Right cardiac atrium (tissue), 5 donors: ENCODE results near the gene BCAS3. TPM values are rescaled to one million over a fixed set of nuclear protein-coding genes. Genes with fewer than 3 reads are reported as not detected.
A peak's percentile ranks its signal among the peaks of the same experiment; 100 is the strongest.

Experiments
- ATAC-seq, 2 donors: fragments of 200-7000 bp; cut with Tn5 transposase; one replicate each; pipeline versions ENCODE4 v1.8.0 to v1.9.1; 2020; ENCODE audit warnings: moderate library complexity in 2 of 2, mild to moderate bottlenecking in 1 of 2
- DNase-seq, 3 donors: peaks; one replicate each; pipeline ENCODE4 v3.0.0-alpha.2; 2020
- H3K27ac ChIP-seq: one replicate; pipeline ENCODE4 v1.5.1; 2013; ENCODE audit warnings: mild to moderate bottlenecking, low read length, control low read depth, moderate library complexity
- H3K27me3 ChIP-seq: one replicate; pipeline ENCODE4 v1.6.1; 2013; ENCODE audit not compliant: control insufficient read depth, insufficient read depth
- H3K4me1 ChIP-seq: one replicate; pipeline ENCODE4 v1.6.1; 2013; ENCODE audit warnings: low read length; ENCODE audit not compliant: control insufficient read depth, insufficient read depth
- H3K4me3 ChIP-seq: one replicate; pipeline ENCODE4 v1.5.1; 2013; ENCODE audit warnings: low read length, control low read depth
- H3K9me3 ChIP-seq: one replicate; pipeline ENCODE4 v1.6.1; 2013; ENCODE audit warnings: low read length; ENCODE audit not compliant: control insufficient read depth
- WGBS: extraction: QIAGEN DNeasy Blood & Tissue Kit; methylation state at CpG from one replicate; pipeline ENCODE4 v1.1.7; 2013; 5-methylcytosine and 5-hydroxymethylcytosine counted together
- intact Hi-C, 4 donors: fragments of 100-400 bp; cut with DNase I; formaldehyde crosslinking; loops; one replicate each; pipeline versions ENCODE4 v1.11.0 to v1.14.0; 2022 to 2023
- polyA plus RNA-seq: library from polyadenylated mRNA; stranded (reverse); fragments of 200-250 nt; gene quantifications from one replicate; pipeline ENCODE4 v1.2.3, GENCODE V29; 2013
- total RNA-seq, 4 donors: library from RNA; stranded (reverse); fragmentation: NEBNext Ultra II Directional; extraction: Animal tissue kit (Norgen Biotek cat#: 25700); gene quantifications; one replicate each; pipeline ENCODE4 v1.2.1, GENCODE V29; 2021
- donor health status: healthy with polysubstance abuse.
- donor health status: DM: no; HTN: yes; CAD: no.
- donor health status: DM: no; HTN: no; CAD: no.
- donor health status: DM: no; HTN: yes; CAD: no; lungs with severe emphysema.
- donor health status: DM: yes; HTN: yes; CAD: no.

Gene BCAS3
- total and polyA plus RNA-seq, 5 donors = 6.6 to 19.6 (median 19.1) TPM

- WGBS = 39% methylated on average over 5 of the region's 5 CpGs
- peak overlapping the region; percentile 10 for H3K4me3 ChIP-seq
- ATAC-seq (no peak), DNase-seq (no peak)
- intact Hi-C loops = no loop called here
- no peaks in the 10 kb centered on the region for H3K4me1 ChIP-seq
- no peaks in the 10 kb centered on the region for H3K27me3 ChIP-seq
- H3K9me3 ChIP-seq = no peaks in the 10 kb centered on the region
- no peak overlapping the region for H3K27ac ChIP-seq
These were observed 66.1 kb downstream of the BCAS3 start for GRCh38 chr17:60743799-60744198.

- intact Hi-C loops = no loop called here
- Histone ChIP-seq H3K4me3 (no peak overlapping the region), H3K27me3 (no peaks in the 10 kb centered on the region), H3K27ac (no peak overlapping the region), H3K9me3 (no peaks in the 10 kb centered on the region), H3K4me1 (no peaks in the 10 kb centered on the region)
- ATAC-seq (no peak), DNase-seq (no peak)
- WGBS = 49% methylated on average over 3 of the region's 3 CpGs
These were observed 66.8 kb downstream of the BCAS3 start for GRCh38 chr17:60744355-60744966.

GRCh38 chr17:60745544-60745943, 67.9 kb downstream of the BCAS3 start:
- no peak overlapping the region for H3K4me3 ChIP-seq
- ATAC-seq = no peak
- no peaks in the 10 kb centered on the region for H3K4me1 ChIP-seq
- no peaks in the 10 kb centered on the region for H3K27me3 ChIP-seq
- no peaks in the 10 kb centered on the region for H3K9me3 ChIP-seq
- intact Hi-C loops = no loop called here
- WGBS = 75% methylated on average over 2 of the region's 2 CpGs
- H3K27ac ChIP-seq = no peak overlapping the region
- DNase-seq = no peak

- H3K4me3 ChIP-seq = peak overlapping the region; percentile 10
- DNase-seq = no peak
- H3K27me3 ChIP-seq = no peaks in the 10 kb centered on the region
- H3K27ac ChIP-seq = no peak overlapping the region
- intact Hi-C loops = no loop called here
- ATAC-seq = no peak
- 80% methylated on average over 5 of the region's 5 CpGs for WGBS
- no peaks in the 10 kb centered on the region for H3K9me3 ChIP-seq
- no peaks in the 10 kb centered on the region for H3K4me1 ChIP-seq
These were observed 69.6 kb downstream of the BCAS3 start for GRCh38 chr17:60747069-60747808.

GRCh38 chr17:60748204-60748603, 70.6 kb downstream of the BCAS3 start:
- H3K9me3 ChIP-seq = no peaks in the 10 kb centered on the region
- H3K4me1 ChIP-seq = no peaks in the 10 kb centered on the region
- H3K27ac ChIP-seq = no peak overlapping the region
- H3K27me3 ChIP-seq = no peaks in the 10 kb centered on the region
- 84% methylated on average over 2 of the region's 2 CpGs for WGBS
- ATAC-seq = no peak
- H3K4me3 ChIP-seq = no peak overlapping the region
- intact Hi-C loops = no loop called here
- no peak for DNase-seq

GRCh38 chr17:60749050-60749449, 71.4 kb downstream of the BCAS3 start:
- ATAC-seq = no peak
- Histone ChIP-seq H3K4me3 (no peak overlapping the region), H3K4me1 (no peaks in the 10 kb centered on the region), H3K27me3 (no peaks in the 10 kb centered on the region), H3K27ac (no peak overlapping the region), H3K9me3 (no peaks in the 10 kb centered on the region)
- DNase-seq = no peak
- WGBS = 82% methylated on average over 4 of the region's 4 CpGs
- intact Hi-C loops = no loop called here

- H3K9me3 ChIP-seq = no peaks in the 10 kb centered on the region
- DNase-seq (no peak), ATAC-seq (no peak)
- no peaks in the 10 kb centered on the region for H3K4me1 ChIP-seq
- no peaks in the 10 kb centered on the region for H3K27me3 ChIP-seq
- intact Hi-C loops = no loop called here
- H3K27ac ChIP-seq = no peak overlapping the region
- H3K4me3 ChIP-seq = no peak overlapping the region
- 96% methylated on average over 5 of the region's 5 CpGs for WGBS
These were observed 72.1 kb downstream of the BCAS3 start for GRCh38 chr17:60749708-60750107.

- DNase-seq (no peak), ATAC-seq (no peak)
- Histone ChIP-seq H3K4me1 (no peaks in the 10 kb centered on the region), H3K27me3 (no peaks in the 10 kb centered on the region), H3K4me3 (no peak overlapping the region), H3K9me3 (no peaks in the 10 kb centered on the region), H3K27ac (no peak overlapping the region)
- intact Hi-C loops = no loop called here
These were observed 73.0 kb downstream of the BCAS3 start for GRCh38 chr17:60750640-60751039.

- no peak overlapping the region for H3K27ac ChIP-seq
- no peaks in the 10 kb centered on the region for H3K4me1 ChIP-seq
- no peak for ATAC-seq
- intact Hi-C loops = no loop called here
- DNase-seq = no peak
- 96% methylated on average over 1 of the region's 1 CpG for WGBS
- no peaks in the 10 kb centered on the region for H3K27me3 ChIP-seq
- H3K4me3 ChIP-seq = no peak overlapping the region
- no peaks in the 10 kb centered on the region for H3K9me3 ChIP-seq
These were observed 74.2 kb downstream of the BCAS3 start for GRCh38 chr17:60751884-60752283.

- 97% methylated on average over 8 of the region's 8 CpGs for WGBS
These were observed 75.4 kb downstream of the BCAS3 start for GRCh38 chr17:60752873-60753577.

GRCh38 chr17:60754057-60754604, 76.5 kb downstream of the BCAS3 start:
- no peaks in the 10 kb centered on the region for H3K9me3 ChIP-seq

More at GRCh38 chr17:60752873-60753577, 75.4 kb downstream of the BCAS3 start:
- intact Hi-C loops = no loop called here
- H3K4me3 ChIP-seq = no peak overlapping the region
- H3K27ac ChIP-seq = no peak overlapping the region
- H3K9me3 ChIP-seq = no peaks in the 10 kb centered on the region
- no peaks in the 10 kb centered on the region for H3K27me3 ChIP-seq
- DNase-seq = no peak
- H3K4me1 ChIP-seq = no peaks in the 10 kb centered on the region
- ATAC-seq = no peak

More at GRCh38 chr17:60754057-60754604, 76.5 kb downstream of the BCAS3 start:
- DNase-seq (no peak), ATAC-seq (no peak)
- H3K4me1 ChIP-seq = no peaks in the 10 kb centered on the region
- no peak overlapping the region for H3K27ac ChIP-seq
- no peak overlapping the region for H3K4me3 ChIP-seq
- intact Hi-C loops = no loop called here
- WGBS = 68% methylated on average over 8 of the region's 8 CpGs
- H3K27me3 ChIP-seq = no peaks in the 10 kb centered on the region
